GM19452 (cell line): Measurements from ENCODE around the gene ZNF311.

Experiments used
- ATAC-seq: cut with Tn5 transposase; IDR thresholded peaks from one replicate; pipeline ENCODE4 v1.9.1; 2021; ENCODE audit not compliant: unreplicated experiment

The ZNF311 gene

DNA sequence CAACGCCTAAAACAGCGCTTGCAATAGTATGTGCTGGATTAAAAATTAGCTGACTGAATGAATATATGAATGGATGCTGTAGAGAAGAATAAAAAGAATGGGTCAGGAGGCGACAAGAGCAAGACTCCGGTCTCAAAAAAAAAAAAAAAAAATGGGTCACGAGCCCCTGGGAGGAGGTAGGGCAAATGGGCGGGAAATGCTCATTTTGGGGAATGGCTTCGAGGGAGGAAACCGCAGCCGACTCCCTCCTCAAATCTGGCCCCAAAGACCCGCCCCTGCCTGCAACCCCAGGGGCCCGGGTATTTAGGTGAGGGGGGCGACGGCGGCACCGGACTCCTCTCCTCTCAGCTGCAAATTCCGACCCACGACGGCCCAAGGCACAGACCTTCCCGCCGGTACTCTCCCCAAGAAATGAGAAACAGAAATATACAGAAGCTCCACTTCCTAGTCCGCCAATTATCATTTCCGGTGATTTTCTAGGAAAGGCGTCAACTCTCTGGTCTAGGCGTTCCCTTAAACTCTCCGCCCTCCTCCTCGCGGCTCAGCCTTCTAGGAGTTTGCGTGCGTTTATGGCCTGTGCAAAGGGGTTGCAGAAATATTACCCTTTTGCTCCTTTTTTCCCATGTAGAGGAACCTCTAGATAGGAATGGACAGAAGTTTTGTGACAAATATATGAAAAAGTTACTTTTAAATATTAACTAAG lies at the start of gene ZNF311:
Gene ZNF311 (minus strand): TSS at position 133 of the 703 bp plus-strand sequence. CDS start 1,361 bp downstream, outside the sequence.
- ATAC-seq, result no peak

DNA sequence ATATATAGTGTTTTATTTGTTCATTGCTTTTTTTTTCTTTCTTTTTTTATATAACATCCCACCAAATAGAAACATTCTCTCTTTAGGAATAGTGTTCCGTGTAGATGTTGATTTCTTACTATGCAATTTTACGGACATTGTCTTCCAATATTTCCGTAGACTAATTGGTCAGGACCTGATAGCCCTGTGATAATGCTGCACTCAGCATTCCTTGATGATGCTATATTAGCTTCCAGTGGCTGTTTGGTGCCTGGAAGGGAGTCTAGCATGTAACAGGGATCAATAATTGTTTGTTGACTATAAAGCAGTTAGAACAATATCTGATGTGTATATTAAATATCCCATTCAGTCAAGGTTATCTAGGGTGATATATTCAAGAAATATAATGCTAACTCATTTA lies 46.6 kb upstream of the ZNF311 start:
- no peak for ATAC-seq

DNA sequence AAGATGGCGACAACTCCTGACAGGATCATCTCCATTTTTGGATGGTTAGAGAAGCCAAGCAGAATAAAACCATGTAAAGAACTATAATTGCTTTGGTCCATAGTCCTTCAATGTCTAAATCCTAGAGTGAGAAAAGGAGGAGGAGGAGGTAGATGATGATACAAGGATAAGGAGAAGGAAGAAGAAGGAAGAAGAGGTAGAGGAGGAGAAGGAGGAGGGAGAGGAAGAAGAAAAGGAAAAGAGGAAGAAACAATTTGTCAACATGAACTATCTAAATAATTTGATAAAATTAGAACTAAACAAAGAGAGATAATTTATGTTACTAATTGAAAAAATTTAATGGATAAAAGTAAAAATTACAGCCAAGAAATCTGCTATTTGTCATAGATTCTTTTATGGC lies 40.0 kb upstream of the ZNF311 start, which contains the start of gene OR2W1:
Gene OR2W1 (minus strand): TSS at position 101 of the 400 bp plus-strand sequence. CDS start 0 bp downstream, at position 101.
- ATAC-seq, result no peak

DNA sequence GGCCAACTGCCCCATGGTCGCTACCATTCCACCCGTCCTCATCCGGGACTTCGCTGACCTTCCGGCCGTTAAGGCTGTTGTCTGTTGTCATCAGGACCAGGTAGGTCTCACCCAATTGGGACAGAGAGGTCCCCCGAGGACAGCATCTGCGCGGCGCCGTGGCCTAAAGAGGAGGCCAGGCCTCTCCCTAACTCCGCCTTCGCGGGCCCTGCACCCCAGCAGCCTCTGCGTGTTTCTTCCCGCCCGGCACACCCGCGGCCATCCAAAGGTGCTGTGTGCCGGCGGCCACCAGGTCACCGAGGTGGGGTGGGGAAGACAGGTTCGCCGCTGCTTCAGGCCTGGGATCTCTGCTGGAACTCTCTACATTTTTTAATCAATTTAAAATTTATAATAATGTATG lies 30.8 kb upstream of the ZNF311 start:
- ATAC-seq, result no peak

DNA sequence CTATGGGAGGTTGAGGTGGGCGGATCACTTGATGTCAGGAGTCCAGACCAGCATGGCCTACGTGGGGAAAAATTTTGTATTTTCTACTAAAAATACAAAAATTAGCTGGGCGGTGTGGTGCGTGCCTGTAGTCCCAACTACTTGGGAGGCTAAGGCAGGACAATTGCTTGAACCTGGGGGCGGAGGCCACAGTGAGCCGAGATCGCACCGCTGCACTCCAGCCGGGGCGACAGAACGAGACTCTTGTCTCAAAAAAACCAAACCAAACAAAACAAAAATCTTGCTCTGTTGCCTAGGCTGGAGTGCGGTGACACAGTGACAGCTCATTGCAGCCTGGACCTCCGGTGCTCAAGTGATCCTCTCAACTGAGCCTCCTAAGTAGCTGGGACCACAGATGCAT lies 23.7 kb upstream of the ZNF311 start:
- no peak for ATAC-seq

DNA sequence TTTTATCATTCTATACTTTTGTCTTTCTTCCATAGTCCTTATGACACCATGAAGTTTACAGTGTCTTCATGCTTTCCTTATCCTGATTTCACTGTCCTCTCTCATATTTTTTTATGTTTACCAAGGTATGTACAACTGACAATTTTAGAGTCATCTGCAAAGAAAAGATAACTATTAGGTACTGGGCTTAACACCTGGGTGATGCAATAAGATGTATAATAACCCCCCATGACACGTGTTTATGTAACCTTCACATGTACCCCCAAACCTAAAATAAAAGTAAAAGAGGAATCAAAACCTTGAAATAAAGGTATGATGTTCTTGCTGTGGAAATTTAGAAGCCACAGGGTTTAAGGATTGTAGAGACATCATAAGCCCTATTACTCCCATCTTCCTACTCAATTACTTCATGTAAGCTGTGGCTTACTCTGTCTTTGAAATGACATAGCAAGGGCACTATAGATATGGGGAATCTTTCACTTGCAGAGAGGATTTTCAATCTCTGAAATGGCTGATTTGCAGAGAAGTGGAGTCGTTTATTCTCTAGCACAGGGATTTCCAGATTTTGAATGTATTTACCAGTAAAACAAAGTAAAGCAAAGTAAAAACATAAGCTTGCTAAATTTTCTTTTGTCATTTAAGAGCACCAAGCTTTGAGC lies 20.9 kb upstream of the ZNF311 start:
- no peak for ATAC-seq

DNA sequence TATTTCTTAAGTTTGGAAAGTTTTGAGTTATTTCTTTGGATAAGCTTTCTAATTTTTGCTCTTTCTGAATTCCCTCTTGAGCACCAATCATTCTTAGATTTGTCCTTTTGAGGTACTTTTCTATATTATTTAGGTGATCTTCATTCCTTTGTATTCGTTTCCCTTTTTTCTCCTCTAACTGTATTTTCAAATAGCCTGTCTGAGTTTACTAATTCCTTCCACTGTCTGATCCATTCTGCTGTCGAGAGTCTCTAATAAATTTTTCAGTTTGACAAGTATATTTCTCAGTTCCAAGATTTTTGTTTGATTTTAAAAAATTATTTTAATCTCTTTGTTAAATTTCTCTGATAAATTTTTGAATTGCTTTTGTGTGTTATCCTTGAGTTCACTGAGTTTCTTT lies 16.3 kb upstream of the ZNF311 start:
- ATAC-seq, result no peak

DNA sequence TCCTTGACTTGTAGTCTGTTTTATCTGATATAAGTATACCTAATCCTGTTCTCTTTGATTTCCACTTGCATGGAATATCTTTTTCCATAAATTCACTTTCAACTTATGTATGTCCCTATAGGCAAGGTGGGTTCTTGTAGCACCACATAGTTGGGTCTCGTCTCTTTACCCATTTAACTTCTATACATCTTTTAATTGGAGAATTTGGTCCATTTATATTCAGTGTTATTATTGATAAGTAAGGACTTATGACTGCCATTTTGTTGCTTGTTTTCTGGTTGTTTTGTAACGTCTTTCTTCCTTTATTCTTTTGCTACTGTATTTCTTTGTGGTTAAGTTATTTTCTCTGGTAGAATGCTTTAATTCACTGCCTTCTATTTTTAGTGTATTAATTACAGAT lies 14.5 kb upstream of the ZNF311 start:
- no peak for ATAC-seq

DNA sequence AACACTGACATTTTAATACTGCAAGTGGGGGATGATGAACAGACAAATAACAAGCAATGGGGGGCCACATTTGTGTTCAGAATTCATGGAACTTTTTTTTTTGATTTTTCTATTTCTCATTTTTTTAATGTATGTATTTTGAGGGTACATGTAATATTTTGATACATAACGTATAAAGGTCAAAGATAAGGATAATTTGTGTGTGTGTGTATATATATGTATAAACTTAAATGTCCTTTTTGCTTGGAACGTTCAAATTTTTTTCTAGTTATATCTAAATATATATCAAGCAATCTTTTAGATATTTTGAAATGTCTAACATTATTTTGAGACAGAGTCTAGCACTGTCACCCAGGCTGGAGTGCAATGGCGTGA lies 12.3 kb upstream of the ZNF311 start:
- no peak for ATAC-seq

DNA sequence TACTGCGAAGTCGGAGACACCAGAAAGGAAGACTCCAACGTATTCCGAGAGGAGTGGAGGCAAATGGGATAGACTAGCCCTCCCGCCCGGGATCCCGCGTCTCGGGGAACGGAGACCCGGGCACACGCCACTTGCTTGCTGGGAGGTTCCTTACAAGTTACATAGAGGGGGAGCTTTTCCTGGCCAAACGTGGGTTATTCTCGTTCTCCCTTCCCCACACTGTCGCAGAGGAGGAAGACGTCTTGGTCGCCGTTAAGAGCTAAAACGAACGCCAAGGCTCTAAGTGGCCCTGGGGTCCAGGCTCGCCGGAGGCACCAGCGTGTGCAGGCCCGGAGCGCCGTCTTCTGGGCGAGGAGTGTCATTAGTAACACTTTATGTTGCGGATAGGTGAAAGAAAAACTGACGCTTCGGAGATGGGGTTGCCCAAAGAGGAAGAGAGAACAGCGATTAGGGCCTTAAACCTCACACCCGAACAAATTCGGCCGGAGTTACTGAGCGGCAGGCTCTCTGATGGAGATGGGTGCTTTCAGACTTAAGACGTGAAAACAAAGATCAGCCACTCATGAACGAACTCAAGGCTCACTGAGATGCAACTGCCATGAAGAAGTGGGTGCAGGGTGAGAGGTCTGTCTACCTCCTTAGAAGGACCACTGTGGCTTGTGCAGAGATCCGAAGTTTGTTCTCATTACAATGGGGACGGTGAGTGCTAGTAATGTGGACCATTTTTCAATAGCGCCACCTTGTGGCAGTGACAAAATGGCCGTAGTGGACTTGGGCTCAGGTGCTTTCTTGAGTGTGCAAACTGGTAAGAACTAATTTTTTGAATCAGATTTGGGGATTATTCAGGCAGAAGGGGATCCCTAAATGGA lies 11.7 kb upstream of the ZNF311 start:
- ATAC-seq, result peak; percentile 81

DNA sequence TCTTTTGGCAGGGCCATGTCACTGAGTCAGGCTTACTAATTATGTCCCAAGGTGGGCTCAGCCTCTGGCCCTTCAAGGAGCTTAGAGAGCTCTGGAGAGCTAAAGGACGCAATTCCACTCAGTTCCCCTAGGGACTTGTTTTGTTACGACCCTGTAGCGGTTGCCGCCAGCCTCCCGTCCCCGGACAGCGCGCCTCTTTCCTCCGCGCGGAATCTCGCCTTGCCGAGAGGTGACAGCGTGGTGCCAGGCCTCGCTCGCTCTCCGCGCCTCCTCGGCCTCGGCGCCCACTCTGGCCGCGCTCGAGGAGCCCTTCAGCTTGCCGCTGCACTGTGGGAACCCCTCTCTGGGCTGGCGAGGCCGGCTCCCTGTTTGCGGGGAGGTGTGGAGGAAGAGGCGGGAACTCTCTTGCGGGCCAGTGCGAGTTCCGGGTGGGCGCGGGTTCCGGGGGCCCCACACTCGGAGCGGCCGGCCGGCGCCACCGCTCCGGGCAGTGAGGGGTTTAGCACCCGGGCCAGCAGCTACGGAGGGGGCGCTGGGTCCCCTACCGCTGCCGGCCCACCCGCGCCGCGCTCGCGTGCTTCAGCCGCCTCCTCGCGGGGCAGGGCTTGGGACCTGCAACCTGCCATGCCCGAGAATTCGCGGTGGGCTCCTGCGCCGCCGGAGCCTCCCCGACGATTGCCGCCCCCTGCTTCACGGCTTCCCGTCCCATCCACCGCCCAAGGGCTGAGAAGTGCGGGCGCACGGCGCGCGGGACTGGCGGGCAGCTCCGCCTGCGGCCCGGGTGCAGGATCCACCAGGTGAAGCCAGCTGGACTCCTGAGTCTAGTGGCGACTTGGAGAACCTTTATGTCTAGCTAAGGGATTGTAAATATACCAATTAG lies 9.9 kb upstream of the ZNF311 start:
- no peak for ATAC-seq

DNA sequence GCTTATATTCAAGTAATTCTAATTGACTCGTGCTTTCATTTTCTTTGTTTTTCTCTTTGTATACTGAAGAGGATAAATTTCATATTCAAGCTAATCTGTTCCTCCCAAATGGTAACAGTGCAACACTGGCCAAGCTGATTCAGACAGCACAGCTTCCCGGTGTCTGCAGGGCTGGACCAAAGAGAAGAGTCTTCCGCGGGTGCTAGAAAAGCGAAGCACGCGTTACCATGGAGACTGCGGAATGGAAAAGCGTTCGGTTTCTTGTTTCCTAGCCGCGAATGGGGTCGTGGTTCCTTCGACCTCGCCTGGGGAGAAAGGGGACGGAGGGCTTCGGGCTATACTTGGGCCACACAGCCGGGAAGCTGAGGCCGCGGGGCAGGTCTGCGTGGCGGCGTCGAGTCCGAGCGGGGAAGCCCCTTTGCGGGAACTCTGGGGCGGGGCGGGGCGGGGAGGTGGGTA lies 6.2 kb upstream of the ZNF311 start:
- no peak for ATAC-seq

DNA sequence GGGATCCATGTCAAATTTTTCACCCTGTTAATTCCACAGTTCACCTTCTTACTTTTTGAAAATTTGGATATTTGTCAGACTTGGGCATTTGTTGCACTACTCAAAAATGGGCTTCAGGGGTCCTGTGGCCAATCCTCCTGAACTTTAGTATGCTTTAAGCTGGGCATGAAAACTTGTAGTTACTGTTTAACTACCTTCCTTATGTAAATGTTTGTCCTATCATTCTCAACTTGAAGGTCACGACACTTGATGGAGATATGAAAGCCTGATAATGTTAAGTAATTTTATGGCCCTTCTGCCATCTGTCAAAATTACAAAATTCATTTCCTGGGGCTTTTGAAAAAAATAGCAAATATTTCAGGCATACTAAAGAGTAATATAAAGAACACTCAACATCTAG lies 4.2 kb upstream of the ZNF311 start:
- no peak for ATAC-seq

DNA sequence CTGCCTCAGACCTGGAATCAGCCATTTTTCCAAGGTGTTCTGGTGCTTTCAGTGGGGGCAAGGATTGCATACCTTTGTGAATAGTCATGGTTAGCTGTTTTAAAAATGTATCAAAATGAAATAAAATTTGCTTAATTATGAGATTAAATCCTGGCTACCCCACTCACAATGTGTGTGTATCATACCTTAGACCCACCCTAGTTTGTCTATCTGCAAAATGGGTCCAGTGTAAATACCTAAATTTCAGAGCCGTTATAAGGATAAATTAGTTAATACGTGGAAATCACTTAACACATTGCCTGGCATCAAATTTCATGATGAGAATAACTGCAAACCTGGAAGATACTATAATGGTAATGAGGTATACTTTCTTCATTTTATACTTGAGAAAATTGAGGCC lies 3.0 kb upstream of the ZNF311 start:
- no peak for ATAC-seq

DNA sequence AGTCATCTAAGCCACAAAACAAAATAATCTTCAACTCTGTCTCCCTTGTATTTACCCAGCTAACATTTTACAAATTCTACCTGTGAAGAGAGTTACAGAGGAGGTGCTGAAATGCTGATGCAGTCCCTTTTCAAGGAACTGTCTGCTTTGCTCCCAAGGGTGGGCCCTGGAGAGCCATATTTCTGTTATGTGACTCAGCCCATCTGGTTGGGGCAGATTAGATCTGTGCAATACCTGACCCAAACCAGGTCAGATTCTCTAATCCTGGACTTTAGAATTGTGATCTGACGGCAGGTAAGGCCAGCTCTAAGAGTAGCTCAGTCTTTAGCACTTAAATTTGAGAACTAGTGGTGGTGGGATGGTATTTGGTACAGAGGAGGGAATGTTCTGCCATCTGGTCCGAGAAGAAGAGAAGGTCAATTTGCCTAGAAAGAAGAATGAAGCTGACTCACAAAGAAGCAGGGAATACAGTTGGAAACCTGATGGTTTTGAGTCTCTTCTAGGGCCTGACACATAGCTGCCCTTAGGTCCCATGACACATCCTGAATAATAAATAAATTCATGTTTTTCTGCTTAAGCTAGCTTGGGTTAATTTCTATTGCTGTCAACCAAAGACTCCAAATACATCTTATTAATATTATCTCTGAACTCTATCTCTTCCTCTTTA lies 8.1 kb downstream of the ZNF311 start:
- ATAC-seq, result no peak

DNA sequence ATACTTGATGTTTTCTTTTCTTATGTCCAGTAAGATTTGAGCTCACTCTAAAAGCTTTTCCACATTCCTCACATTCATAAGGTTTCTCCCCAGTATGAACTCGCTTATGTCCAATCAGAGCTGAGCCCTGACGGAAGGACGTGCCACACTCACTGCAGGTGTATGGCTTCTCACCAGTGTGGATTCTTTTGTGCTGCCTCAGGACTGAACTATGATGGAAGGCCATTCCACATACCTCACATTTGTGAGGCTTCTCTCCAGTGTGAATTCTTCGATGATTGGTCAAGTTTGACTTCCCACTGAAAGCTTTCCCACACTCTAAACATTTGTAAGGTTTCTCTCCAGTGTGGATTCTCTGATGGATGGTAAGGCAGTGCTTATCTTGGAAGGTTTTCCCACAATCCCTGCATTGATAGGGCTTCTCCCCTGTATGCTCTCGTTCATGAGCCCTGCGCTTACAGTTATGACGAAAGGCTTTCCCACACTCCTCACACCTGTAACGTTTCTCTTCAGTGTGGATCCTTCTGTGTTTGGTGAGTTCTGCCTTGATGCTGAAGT lies 9.9 kb downstream of the ZNF311 start:
- no peak for ATAC-seq

DNA sequence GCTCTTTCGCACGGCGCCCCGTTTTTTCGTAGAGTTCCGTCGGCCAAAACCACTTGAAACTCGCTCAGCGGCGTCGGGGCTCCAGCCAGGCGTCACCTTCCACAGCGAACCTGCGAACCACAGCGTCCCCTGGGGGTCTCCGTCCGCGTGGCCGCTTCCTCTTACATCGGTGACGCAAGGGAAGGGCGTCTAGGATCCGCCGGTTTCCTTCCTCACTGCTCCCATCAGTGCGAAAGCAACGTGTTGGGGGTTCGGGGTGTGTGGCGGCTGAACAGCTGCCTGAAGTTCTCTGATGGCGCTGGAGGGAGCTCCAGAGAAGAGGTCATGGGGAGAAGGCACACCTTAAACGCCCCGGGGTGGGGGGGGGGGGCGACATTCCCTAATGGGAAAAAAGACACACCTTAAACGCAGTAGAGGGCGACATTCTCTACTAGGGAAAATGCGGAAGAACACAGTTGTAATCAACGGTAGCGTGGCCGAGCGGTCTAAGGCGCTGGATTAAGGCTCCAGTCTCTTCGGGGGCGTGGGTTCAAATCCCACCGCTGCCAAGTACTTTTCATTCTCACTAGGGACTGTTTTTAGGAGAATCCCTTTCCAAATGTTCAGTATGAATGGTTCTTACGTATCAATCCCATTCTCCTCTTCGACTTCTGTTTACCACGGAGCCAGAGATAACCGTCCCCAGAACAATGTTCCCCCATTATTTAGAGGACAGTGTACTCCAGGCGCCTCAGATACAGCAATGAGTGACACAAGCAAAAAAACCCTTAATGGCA lies 16.4 kb downstream of the ZNF311 start:
- ATAC-seq, result no peak

DNA sequence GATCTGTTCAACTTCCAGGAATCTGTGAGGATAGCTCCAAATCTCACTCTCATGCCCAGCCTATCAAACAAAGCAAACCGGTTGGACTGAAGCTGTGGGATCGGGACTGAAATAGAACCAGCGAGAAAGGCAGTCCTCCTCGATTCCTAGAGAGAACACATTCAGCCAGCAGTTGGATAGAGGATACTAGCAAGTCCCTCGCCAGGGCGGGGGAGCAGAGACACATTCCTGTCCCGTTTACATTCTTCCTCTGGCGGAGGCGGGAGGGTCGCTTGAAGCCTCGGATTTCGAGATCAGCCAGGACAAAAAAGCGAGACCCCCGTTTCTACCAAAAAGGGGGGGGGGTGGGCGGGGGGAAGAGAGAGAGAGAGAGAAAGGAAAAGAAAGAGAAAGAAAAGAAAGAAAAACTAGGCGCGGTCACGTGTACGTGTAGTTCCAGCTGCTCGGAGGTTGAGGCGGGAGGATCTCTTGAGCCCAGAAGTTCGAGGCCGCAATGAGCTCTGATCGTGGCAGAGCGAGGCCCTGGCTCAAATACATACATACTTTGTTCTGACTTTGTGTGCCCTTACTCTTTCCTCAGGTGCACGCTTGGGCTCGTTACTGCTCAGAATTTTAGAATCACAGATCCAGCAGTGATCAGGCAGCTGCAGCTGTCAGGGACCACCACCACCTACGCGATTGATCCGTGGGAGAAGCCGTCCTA lies 19.5 kb downstream of the ZNF311 start:
- no peak for ATAC-seq
